GM23248 (cell line): ENCODE data around the gene TMEM178B.

Experiments used
- EZH2 ChIP-seq: fragments of 200-600 bp; sonication (generic); IDR thresholded peaks from 2 replicates; pipeline ENCODE4 v1.6.1; 2018; ENCODE audit warnings: antibody characterized with exemption, mild to moderate bottlenecking; ENCODE audit not compliant: insufficient read depth, poor library complexity, severe bottlenecking
- EZH2phosphoT487 ChIP-seq: fragments of 200-600 bp; sonication (generic); IDR thresholded peaks from 2 replicates; pipeline ENCODE4 v1.6.1; 2018; ENCODE audit warnings: antibody characterized with exemption, moderate library complexity, mild to moderate bottlenecking, low read depth; ENCODE audit not compliant: insufficient read depth

- TF ChIP-seq EZH2, result no peak
- TF ChIP-seq EZH2phosphoT487, result no peak
These were observed 20.6 kb downstream of the TMEM178B start for GRCh38 chr7:141094336-141095070.
